Vagina (tissue), 2 donors: ENCODE results near the gene SERINC4. TPM values are rescaled to one million over a fixed set of nuclear protein-coding genes. Genes with fewer than 3 reads are reported as not detected.
"Not testable (repeated sequence)": the region's sequence is repeated elsewhere in the genome, so short reads cannot be mapped to it uniquely, and the experiment has no call there.

Source experiments
- DNase-seq, 2 donors: peaks; one replicate each; pipeline ENCODE4 v3.0.0-alpha.2; 2017; ENCODE audit errors: extremely low spot score in 2 of 2
- H3K27ac ChIP-seq: fragments of 200-600 bp; sonication (generic); one replicate; pipeline ENCODE4 v1.5.1; 2019
- H3K27me3 ChIP-seq: fragments of 200-600 bp; sonication (generic); one replicate; pipeline ENCODE4 v1.5.1; 2019
- H3K36me3 ChIP-seq, 2 donors: fragments of 200-600 bp; sonication (generic); one replicate each; pipeline ENCODE4 v1.5.1; 2017 to 2019
- H3K4me1 ChIP-seq: fragments of 200-600 bp; sonication (generic); one replicate; pipeline ENCODE4 v1.5.1; 2019
- H3K4me3 ChIP-seq, 2 donors: fragments of 200-600 bp; sonication (generic); 1 replicate in 1 of 2; 2 replicates in 1 of 2; pipeline ENCODE4 v1.5.1; 2016 to 2019
- H3K9me3 ChIP-seq: fragments of 200-600 bp; sonication (generic); one replicate; pipeline ENCODE4 v1.5.1; 2019
- CTCF ChIP-seq, 3 experiments: fragments of 450-650 bp in 2 of 3; fragments of 200-600 bp in 1 of 3; sonication (generic) in 1 of 3; IDR thresholded peaks; one replicate each; pipeline ENCODE4 v1.5.1; 2017 to 2019; ENCODE audit warnings: antibody characterized with exemption in 3 of 3, mild to moderate bottlenecking in 2 of 3, moderate library complexity in 2 of 3
- POLR2A ChIP-seq, 2 donors: fragments of 450-650 bp; IDR thresholded peaks; one replicate each; pipeline ENCODE4 v1.6.1; 2017; ENCODE audit warnings: antibody characterized with exemption in 2 of 2, mild to moderate bottlenecking in 2 of 2, moderate library complexity in 2 of 2
- POLR2AphosphoS5 ChIP-seq, 2 donors: sonication (generic); formaldehyde crosslinking; IDR thresholded peaks; one replicate each; pipeline ENCODE4 v1.9.0; 2017; ENCODE audit warnings: antibody characterized with exemption in 2 of 2, mild to moderate bottlenecking in 2 of 2, low read depth in 1 of 2; ENCODE audit not compliant: insufficient read depth in 1 of 2
- intact Hi-C: fragments of 100-400 bp; cut with DNase I; formaldehyde crosslinking; loops from one replicate; pipeline ENCODE4 v1.15.1; 2023
- total RNA-seq: library from RNA; depleted of rRNA; stranded (reverse); fragments of >200 nt; gene quantifications from one replicate; pipeline ENCODE4 v1.2.3, GENCODE V29; 2016

The SERINC4 gene
- total RNA-seq, 1 donor from 2014 or later, result not detected

DNA sequence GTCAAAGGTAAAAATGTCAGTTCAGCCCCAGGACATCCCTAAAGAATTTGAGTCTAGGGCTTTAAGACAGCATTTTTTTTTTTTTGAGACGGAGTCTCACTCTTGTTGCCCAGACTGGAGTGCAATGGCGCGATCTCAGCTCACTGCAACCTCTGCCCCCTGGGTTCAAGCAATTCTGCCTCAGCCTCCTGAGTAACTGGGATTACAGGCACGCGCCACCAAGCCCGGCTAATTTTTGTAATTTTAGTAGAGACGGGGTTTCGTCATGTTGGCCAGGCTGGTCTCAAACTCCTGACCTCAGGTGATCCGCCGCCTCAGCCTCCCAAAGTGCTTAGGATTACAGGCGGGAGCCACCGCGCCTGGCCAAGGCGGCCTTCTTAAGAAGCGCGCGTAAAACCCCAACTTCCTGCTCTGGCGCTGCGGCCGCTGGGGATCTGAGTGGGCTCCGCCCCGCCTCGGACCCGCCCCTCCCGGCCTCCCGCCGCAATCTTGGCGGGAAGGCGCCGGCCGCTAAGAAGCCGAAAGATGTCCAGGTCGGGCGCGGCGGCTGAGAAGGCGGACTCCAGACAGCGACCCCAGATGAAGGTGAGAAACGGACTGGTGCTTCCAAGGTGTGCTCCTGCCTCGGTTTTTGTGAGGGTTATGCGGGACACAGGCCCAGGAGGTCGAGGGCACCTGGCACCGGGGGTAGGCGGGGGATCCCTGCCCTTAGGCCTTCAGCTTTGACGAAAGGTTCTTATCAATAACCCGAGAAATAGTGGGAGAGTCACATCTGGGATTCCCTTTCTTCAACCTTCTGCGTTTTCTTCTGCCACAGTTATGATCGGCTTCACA lies 26.7 kb upstream of the SERINC4 start, which contains the start of gene WDR76:
WDR76 (plus strand) TSS at position 495 of the 834 bp plus-strand sequence; CDS start at position 526, 31 bp downstream.
- Histone ChIP-seq H3K27ac (peak within 1 kb of the TSS; percentile 86), H3K9me3 (no peaks in the 10 kb centered on the region), H3K4me1 (peaks cover 44% of the 10 kb centered on the region), H3K36me3 (no peaks in the 10 kb centered on the region), H3K4me3 (peak within 1 kb of the TSS; percentile 49 to 53), H3K27me3 (no peaks in the 10 kb centered on the region)
- DNase-seq, result no peak
- intact Hi-C loops, result no loop called here
- no peak for TF ChIP-seq CTCF (IDR thresholded peaks at IDR 0.05)
- TF ChIP-seq POLR2AphosphoS5 (IDR thresholded peaks at IDR 0.05; ENCODE audit: insufficient read depth in 1 of 2, low read depth in 1 of 2), result peak; percentile 79 to 82

- intact Hi-C loops, result no loop called here
- Histone ChIP-seq H3K36me3 (no peaks in the 10 kb centered on the region), H3K4me3 (peak overlapping the region; percentile 49 to 53), H3K27me3 (no peaks in the 10 kb centered on the region), H3K27ac (peak overlapping the region; percentile 86), H3K4me1 (peaks cover 48% of the 10 kb centered on the region), H3K9me3 (no peaks in the 10 kb centered on the region)
- DNase-seq, result no peak
- TF ChIP-seq CTCF (IDR thresholded peaks at IDR 0.05), result no peak
- TF ChIP-seq POLR2AphosphoS5 (IDR thresholded peaks at IDR 0.05; ENCODE audit: insufficient read depth in 1 of 2, low read depth in 1 of 2), result no peak
- TF ChIP-seq POLR2A (IDR thresholded peaks at IDR 0.05), result no peak
Measured at GRCh38 chr15:43826029-43826507, 26.0 kb upstream of the SERINC4 start.

- H3K4me3 ChIP-seq, H3K27me3 ChIP-seq, DNase-seq, intact Hi-C loops, H3K36me3 ChIP-seq, H3K9me3 ChIP-seq: not testable (repeated sequence)
- H3K27ac ChIP-seq, result peak overlapping the region; percentile 88
- H3K4me1 ChIP-seq, result peaks cover 48% of the 10 kb centered on the region
Measured at GRCh38 chr15:43825305-43825704, 25.3 kb upstream of the SERINC4 start.

DNA sequence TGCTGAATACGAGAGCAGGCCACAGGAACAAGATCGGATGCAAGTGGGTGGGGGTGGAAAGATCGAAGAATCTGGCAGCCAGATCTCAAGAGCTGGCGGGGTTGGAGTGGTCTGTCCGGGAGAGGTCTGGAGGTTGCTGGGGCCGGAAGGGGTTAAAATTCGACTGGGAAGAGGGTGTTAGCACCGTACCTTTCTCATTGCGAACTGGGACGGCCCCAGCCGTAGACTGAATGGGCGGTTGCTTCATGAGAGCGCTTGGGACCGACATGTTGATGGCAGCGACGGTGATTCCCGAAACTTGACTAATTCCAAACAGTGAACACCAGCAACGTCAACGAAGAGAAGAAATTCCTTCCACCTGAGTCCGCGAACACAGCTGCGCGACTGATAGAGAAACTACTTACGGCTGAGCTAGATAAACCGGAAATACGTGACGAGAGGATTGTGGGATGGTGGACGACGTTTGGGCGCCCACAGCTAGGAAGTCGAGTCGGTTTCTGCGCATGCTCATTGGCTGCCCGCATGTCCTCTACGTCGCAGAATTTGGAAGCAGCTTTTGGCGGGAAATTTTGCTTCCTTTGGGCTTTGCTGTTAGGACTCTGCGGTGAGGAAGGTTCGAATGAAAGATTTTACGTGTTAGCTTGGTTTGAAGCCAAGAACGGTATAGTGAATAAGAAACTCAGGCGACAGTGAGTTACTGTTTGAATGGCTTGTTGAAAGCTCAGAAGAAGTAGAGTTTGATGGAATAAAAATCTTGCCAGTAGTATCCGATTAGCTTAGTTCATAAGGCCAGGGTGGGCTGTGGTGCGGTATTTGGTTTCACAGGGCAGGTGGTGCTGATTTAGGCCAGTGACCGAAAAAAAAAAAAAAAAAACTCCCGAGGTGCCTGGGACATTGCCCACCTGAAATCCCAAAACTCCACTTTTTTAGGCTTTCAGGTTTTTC lies 24.6 kb upstream of the SERINC4 start, which contains the start of gene MFAP1:
MFAP1 (minus strand) TSS at position 389 of the 945 bp plus-strand sequence; CDS start at position 268, 121 bp downstream.
- peak in 1 of 2 donors; percentile 62 for TF ChIP-seq POLR2A (IDR thresholded peaks at IDR 0.05)
- peak; percentile 87 to 100 for TF ChIP-seq POLR2AphosphoS5 (IDR thresholded peaks at IDR 0.05; ENCODE audit: insufficient read depth in 1 of 2, low read depth in 1 of 2)
- no peak for TF ChIP-seq CTCF (IDR thresholded peaks at IDR 0.05)
- H3K4me1 ChIP-seq, result peaks cover 48% of the 10 kb centered on the region
- intact Hi-C loops, result no loop called here
- peak within 1 kb of the TSS; percentile 88 for H3K27ac ChIP-seq
- no peaks in the 10 kb centered on the region for H3K36me3 ChIP-seq
- H3K9me3 ChIP-seq, result no peaks in the 10 kb centered on the region
- peak within 1 kb of the TSS; percentile 73 to 88 for H3K4me3 ChIP-seq
- DNase-seq, result peak; percentile 97
- no peaks in the 10 kb centered on the region for H3K27me3 ChIP-seq

DNA sequence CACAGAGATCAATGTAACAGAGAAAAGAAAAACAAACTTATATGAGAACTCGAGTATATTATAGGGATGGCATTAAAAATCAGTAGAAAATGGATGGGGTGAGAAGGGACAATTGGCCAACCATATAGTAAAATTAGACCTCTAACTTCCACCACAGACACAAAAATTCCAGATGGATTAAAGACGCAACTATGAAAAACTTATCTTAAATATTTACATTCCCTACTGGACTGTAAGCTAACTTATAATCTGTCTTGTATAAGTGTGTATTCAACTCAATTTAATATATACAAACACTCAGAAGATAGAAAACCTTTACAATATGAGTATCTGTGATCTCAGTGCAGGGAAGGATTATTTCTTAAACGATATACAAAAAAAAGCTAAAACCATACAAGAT lies 21.5 kb upstream of the SERINC4 start:
- Histone ChIP-seq H3K4me3 (no peak overlapping the region), H3K27ac (no peak overlapping the region), H3K27me3 (no peaks in the 10 kb centered on the region), H3K36me3 (peaks cover 0 to 11% of the 10 kb centered on the region in 2 donors), H3K4me1 (peaks cover 39% of the 10 kb centered on the region), H3K9me3 (no peaks in the 10 kb centered on the region)
- DNase-seq, result no peak
- intact Hi-C loops, result no loop called here
- TF ChIP-seq POLR2A (IDR thresholded peaks at IDR 0.05) (no peak), CTCF (IDR thresholded peaks at IDR 0.05) (no peak), POLR2AphosphoS5 (IDR thresholded peaks at IDR 0.05; ENCODE audit: insufficient read depth in 1 of 2, low read depth in 1 of 2) (no peak)

GRCh38 chr15:43815064-43815463 lies 15.0 kb upstream of the SERINC4 start:
- intact Hi-C loops, result not testable (repeated sequence)
- H3K36me3 ChIP-seq, result peaks cover 0 to 73% of the 10 kb centered on the region in 2 donors

More at GRCh38 chr15:43815064-43815463, 15.0 kb upstream of the SERINC4 start:
- not testable (repeated sequence) for H3K27ac ChIP-seq, H3K9me3 ChIP-seq, H3K27me3 ChIP-seq, H3K4me1 ChIP-seq, H3K4me3 ChIP-seq, DNase-seq
